ENCODE measurements around the gene TRAF1. TPM values are rescaled to one million over a fixed set of nuclear protein-coding genes. Genes with fewer than 3 reads are reported as not detected.

The TRAF1 gene
- total RNA-seq, 1 donor from 2014 or later = 7.1 TPM

- Mint-ChIP-seq H3K27ac (ENCODE audit: unreplicated experiment) (peak overlapping the region; percentile 100), H3K36me3 (ENCODE audit: unreplicated experiment) (peaks cover 11% of the 10 kb centered on the region), H3K4me1 (ENCODE audit: unreplicated experiment) (peaks cover 71% of the 10 kb centered on the region), H3K4me3 (ENCODE audit: unreplicated experiment) (peak overlapping the region; percentile 49), H3K27me3 (ENCODE audit: unreplicated experiment) (no peaks in the 10 kb centered on the region), H3K9me3 (ENCODE audit: unreplicated experiment) (peaks cover 4% of the 10 kb centered on the region)
- no peak for DNase-seq (ENCODE audit: extremely low spot score, unreplicated experiment)
- peak; percentile 49 for TF ChIP-seq CTCF (IDR thresholded peaks at IDR 0.05)
Measured at GRCh38 chr9:120916588-120916987, 10.0 kb downstream of the TRAF1 start.

- no peak for TF ChIP-seq CTCF (IDR thresholded peaks at IDR 0.05)
- DNase-seq (ENCODE audit: extremely low spot score, unreplicated experiment) = no peak
- Mint-ChIP-seq H3K27ac (ENCODE audit: unreplicated experiment) (peak overlapping the region; percentile 100), H3K9me3 (ENCODE audit: unreplicated experiment) (peaks cover 4% of the 10 kb centered on the region), H3K36me3 (ENCODE audit: unreplicated experiment) (peaks cover 13% of the 10 kb centered on the region), H3K4me3 (ENCODE audit: unreplicated experiment) (no peak overlapping the region), H3K4me1 (ENCODE audit: unreplicated experiment) (peaks cover 64% of the 10 kb centered on the region), H3K27me3 (ENCODE audit: unreplicated experiment) (no peaks in the 10 kb centered on the region)
Measured at GRCh38 chr9:120915854-120916470, 10.6 kb downstream of the TRAF1 start.

GRCh38 chr9:120914953-120915352 is 11.6 kb downstream of the TRAF1 start:
- no peaks in the 10 kb centered on the region for H3K27me3 Mint-ChIP-seq (ENCODE audit: unreplicated experiment)
- peaks cover 15% of the 10 kb centered on the region for H3K36me3 Mint-ChIP-seq (ENCODE audit: unreplicated experiment)
- peaks cover 4% of the 10 kb centered on the region for H3K9me3 Mint-ChIP-seq (ENCODE audit: unreplicated experiment)
- no peak for TF ChIP-seq CTCF (IDR thresholded peaks at IDR 0.05)
- H3K27ac Mint-ChIP-seq (ENCODE audit: unreplicated experiment) = peak overlapping the region; percentile 82
- H3K4me1 Mint-ChIP-seq (ENCODE audit: unreplicated experiment) = peaks cover 56% of the 10 kb centered on the region
- no peak for DNase-seq (ENCODE audit: extremely low spot score, unreplicated experiment)
- no peak overlapping the region for H3K4me3 Mint-ChIP-seq (ENCODE audit: unreplicated experiment)

- no peak for DNase-seq (ENCODE audit: extremely low spot score, unreplicated experiment)
- Mint-ChIP-seq H3K36me3 (ENCODE audit: unreplicated experiment) (peaks cover 15% of the 10 kb centered on the region), H3K9me3 (ENCODE audit: unreplicated experiment) (peaks cover 4% of the 10 kb centered on the region), H3K27me3 (ENCODE audit: unreplicated experiment) (no peaks in the 10 kb centered on the region), H3K4me3 (ENCODE audit: unreplicated experiment) (no peak overlapping the region), H3K4me1 (ENCODE audit: unreplicated experiment) (peaks cover 55% of the 10 kb centered on the region), H3K27ac (ENCODE audit: unreplicated experiment) (peak overlapping the region; percentile 82)
- TF ChIP-seq CTCF (IDR thresholded peaks at IDR 0.05) = no peak
Measured at GRCh38 chr9:120914396-120914795, 12.2 kb downstream of the TRAF1 start.

GRCh38 chr9:120913647-120914264 is 12.8 kb downstream of the TRAF1 start:
- H3K27me3 Mint-ChIP-seq (ENCODE audit: unreplicated experiment) = no peaks in the 10 kb centered on the region
- DNase-seq (ENCODE audit: extremely low spot score, unreplicated experiment) = no peak
- peaks cover 48% of the 10 kb centered on the region for H3K4me1 Mint-ChIP-seq (ENCODE audit: unreplicated experiment)
- H3K27ac Mint-ChIP-seq (ENCODE audit: unreplicated experiment) = peak overlapping the region; percentile 27
- no peak overlapping the region for H3K4me3 Mint-ChIP-seq (ENCODE audit: unreplicated experiment)
- no peak for TF ChIP-seq CTCF (IDR thresholded peaks at IDR 0.05)
- H3K36me3 Mint-ChIP-seq (ENCODE audit: unreplicated experiment) = peaks cover 19% of the 10 kb centered on the region
- peaks cover 4% of the 10 kb centered on the region for H3K9me3 Mint-ChIP-seq (ENCODE audit: unreplicated experiment)

All from osteocyte (in vitro differentiated cells).